Right forelimb (tissue), 1 donor: ENCODE results near the gene HLA-DMA.
"Not testable (repeated sequence)": the region's sequence is repeated elsewhere in the genome, so short reads cannot be mapped to it uniquely, and the experiment has no call there.

Experiments
- DNase-seq: peaks from one replicate; pipeline ENCODE4 v3.0.0-alpha.2; 2018

Gene HLA-DMA

DNA sequence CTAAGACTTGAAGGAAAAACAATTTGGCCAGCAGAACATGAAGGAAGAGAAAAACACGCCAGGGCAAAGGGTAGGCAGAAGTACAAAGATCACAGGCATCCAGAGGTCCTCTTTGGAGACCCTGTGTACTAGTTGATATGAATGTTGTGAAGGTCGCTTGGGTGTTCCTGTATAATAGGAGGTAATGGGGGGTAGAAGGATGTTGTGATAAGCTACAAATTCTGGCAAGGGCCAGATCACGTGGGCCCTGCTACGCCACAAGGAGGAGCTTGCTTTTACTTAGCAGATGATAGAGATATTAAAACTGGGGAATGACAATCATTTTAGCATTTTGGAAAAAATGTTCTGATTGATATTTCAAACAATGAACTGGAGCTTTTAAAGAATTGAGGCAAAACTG, 878 bp upstream of the HLA-DMA start:
- DNase-seq = no peak

DNA sequence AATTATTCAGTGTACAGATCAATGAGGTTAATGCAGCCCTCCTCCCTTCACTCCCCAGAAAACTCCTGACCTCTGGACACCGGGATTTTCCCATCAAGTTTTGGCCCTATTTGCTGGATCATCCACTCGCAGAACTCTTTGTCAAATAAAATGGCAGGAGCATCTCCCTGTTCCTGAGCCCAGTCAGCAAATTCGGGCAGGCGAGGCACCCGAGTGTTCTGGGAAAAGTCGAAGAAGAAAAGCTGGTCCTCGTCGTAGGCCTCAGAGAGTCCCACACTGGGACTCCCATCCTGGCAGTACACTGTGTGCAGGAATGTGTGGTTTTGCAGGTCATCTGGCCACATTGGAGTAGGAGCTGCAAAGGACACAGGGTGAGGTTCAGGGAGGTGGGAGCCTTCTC, 2.4 kb downstream of the HLA-DMA start:
- DNase-seq = no peak

DNA sequence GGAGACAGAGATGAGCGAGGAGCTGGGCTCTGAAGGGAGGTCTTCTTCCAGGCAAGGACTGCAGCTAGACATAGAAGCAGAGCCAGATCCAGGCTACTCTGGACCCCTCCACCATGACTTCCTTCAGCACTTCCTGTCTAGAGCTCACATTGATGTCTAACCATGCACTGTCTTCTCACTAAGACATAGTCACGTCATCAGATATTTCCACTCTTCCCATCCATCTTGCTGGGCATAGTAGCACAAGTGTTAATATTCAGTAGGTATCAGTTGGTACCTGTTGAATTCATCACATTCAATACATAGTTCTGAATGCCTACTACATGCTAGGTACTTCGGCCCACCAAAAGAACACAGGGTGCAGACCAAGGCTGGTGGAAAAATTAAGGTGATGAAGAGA, 2.9 kb downstream of the HLA-DMA start:
- DNase-seq = no peak

DNA sequence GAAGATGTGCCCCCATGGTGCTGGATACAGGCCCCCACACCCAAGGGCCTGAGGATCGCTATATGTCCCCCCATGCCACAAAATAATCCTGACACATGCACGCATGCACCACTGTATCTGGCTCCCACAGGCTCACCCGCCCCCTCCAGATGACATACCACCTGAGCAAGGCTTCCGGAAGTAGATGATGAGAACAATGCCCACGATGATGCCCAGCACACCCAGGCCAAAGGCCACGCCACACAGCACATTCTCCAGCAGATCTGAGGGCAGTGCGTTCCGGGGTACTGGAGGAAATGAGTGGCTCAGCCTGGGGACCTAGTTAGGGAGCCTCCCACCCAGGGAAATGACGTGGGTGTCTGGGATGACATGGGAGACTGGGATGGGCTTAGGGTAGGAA, 3.8 kb downstream of the HLA-DMA start:
- no peak for DNase-seq

DNA sequence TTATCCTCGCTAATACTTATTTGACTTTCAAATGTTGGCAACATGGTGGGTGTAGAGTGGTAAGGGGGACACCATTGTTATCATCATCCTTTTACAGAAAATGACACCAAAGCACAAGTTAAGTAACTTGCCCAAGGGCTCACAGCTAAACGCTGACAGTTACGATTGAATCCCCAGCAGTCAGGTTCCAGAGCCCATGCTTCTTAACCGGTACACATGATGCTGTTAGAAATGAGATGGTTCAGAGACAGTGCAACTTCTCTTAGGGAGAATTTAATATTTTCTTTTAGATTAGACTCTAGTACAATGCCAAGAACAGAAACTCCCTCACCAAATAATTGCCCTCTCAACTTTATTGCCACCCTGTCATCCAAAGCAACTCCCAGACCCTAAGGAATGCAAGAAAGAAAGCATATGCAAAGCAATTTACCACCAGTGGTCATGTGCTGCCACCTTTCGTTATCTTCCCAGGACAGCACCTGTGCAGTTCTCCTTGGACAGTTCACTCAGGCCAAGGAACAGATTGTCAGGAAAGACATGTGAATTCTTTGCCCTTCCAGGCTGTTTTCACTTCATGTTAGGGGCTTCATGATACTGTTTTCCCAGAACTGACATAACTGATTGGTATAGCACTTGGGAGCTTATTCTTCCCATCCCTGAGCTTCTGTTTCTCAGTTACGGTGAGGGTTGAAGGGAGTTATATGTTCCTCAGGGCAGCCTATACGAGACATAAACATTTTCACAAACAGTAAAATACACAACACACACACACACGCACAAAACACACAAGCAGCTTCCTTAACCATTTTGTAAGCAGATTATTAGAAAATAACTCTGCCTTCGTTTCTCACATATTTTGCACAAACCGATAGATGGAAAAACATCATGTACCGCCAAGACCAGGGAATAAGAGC, 5.1 kb downstream of the HLA-DMA start:
- no peak for DNase-seq

DNA sequence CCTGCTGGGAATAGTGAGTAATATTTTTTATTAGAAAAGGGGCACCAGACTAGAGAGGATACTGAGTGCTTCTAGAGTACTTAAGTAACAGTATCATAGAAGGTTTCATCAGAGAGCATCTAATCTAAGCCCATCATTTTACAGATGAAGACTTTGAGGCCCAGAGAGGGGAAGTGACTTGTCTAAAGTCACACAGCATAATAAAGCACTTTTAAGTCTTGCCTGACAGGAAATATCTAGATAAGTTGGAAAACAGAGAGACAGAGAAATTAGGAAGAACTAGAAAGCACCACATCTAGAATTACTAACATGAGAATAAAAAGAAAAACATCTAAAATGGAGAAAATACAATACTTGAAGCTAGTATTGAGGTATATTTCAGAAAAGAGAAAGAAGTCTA, 6.0 kb downstream of the HLA-DMA start:
- no peak for DNase-seq

DNA sequence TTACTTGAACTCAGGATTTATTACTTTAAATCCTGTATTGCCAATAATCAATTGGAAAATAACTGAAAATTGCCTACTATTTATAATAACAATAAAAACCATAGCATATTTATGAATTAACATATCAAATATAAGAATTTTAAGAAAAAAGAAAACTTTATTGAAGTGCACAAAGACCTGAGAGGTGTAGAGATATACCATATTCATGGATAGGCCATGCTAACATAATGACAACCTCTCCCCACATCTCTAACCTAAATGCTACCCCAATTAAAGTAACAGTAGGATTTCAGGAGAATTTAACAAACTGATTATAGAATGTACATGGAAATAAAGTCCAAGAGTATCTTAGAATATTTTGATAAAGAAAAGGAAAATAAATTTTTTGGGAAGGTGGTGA, 6.9 kb downstream of the HLA-DMA start:
- DNase-seq = no peak

DNA sequence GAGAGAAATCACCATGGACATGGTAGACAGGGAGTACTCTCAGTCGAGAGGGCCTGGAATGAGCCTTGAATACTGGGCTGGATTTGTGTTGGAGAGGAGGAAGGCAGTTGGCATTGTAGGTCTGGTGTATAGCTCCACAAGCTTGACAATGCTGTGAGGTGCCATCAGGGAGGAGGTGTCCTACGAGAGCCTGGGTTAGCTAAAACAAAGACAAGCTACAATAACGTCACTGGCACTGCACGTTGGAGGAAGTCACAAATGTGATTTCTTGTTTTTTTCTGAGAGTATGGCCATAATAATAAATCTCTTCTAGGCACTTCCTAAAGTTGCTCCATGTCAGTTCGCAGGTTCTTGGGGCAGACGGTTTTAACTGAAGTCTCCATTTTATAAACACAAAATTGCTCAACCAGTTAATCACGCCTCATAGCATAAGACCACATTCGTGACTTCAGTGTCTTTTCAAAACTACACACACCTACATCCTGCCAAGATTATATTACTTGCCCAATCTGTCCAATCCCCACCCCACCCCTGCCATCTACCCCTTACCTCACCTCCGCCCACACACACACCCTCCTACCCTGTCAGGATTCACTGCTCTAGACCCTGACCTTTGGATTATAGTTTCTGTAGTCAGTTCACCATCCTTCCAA, 7.7 kb downstream of the HLA-DMA start:
- DNase-seq = no peak

DNA sequence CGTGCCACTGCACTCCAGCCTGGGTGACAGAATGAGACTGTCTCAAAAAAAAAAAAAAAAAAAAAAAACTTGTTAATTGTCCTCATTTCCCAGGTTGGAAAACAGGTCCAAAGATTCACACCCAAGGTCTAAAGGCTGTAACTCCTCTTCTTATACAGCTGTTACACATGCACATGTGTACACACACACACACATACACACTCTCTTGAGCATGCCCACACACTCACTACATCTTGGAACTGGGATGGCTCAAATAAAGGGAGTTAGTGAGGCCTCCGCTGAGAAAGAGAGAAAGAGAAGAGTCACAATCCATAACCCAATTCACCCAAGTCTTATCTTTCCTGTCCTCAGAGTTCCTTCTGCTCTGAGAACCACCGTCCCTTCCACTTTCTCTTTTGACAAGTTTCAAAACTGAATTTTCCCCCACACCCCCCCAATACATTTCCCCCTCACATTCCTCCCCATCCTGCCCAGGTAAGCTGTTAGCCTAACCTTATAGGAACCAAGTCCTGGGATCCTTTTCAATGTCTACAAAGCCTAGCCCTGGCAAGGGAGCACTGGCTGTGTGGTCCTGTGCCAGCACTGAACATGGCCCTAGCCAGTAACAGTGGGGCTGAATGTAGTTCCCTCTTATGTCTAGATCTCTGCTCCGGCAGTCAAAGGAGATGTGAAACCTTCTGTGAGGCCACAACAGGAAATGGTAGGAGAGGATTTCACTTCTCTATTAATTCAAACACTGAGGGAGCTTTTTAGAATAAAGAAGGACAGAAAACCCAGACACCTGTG, 8.8 kb downstream of the HLA-DMA start:
- DNase-seq = no peak

DNA sequence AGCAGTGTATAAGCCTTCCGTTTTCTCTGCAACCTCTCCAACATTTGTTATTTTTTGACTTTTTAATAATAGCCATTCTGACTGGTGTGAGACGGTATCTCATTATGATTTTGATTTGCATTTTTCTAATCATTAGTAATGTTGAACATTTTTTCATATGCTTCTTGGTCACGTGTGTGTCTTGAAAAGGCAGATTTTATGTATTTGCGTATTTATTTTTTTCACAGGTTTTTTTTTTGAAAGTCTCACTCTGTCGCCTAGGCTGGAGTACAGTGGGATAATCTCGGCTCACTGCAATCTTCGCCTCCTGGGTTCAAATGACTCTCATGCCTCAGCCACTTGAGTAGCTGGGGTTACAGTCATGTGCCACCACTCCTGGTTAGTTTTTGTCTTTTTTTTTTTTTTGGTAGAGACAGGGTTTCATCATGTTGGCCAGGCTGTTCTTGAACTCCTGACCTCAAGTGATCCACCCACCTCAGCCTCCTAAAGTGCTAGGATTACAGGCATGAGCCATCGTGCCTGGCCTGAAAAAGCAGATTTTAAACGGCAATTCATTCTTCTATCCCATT, 10.3 kb downstream of the HLA-DMA start:
- not testable (repeated sequence) for DNase-seq

DNA sequence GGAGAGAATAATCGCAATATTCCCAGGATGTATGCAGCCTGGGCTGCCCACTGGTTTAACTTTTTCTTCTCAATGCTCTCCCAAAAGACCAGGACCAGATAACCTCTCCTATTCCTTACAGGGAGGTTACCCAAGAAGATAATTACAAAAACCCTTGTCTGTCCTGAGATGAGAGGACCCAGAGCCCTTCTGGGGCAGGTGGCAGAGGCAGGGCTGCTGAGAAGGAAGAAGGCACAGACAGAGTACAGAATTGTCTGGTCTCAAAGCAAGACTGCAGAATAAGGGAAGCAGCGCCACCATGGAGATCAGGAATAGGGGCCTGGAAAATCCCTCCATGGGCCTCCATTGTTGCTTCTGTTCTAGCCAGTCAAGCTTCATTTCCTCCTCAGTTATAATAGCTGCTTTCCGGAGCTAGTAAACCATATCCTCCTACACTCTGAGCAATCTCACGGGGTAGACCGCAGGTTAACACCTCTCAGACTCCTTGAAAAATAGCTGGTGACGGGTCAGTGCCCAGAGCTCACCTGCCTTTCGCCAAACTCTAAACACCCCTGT, 11.6 kb downstream of the HLA-DMA start:
- no peak for DNase-seq

DNA sequence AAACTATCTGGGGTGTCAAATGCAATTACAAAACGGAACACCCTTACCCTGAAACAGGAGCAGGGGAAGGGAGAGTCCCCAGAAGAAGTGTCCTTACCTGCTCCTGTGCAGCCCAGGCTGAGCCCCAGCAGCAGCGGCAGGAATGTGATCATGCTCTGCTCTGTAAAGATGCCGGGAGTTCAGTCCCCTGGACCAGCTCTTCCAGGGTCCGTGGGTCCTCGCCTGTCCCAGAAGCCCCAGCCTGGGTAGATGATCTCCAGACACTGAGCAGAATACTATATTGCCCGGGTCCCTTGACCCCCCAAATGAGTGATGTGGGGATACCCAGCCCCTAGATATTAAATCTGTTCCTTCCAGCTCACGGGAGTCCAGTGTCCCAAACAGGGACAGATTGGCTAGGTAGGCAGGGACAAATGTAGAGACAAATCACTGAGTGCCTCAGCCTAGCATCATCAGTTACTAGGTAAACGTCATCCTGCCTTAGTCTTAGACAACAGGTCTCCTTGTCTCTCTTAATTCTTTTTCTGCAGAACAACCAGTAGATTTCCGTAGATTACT, 12.2 kb downstream of the HLA-DMA start, which contains the start of gene HLA-DMB:
HLA-DMB (minus strand) TSS at position 373 of the 558 bp plus-strand sequence; CDS start at position 152, 221 bp downstream.
- DNase-seq = no peak

DNA sequence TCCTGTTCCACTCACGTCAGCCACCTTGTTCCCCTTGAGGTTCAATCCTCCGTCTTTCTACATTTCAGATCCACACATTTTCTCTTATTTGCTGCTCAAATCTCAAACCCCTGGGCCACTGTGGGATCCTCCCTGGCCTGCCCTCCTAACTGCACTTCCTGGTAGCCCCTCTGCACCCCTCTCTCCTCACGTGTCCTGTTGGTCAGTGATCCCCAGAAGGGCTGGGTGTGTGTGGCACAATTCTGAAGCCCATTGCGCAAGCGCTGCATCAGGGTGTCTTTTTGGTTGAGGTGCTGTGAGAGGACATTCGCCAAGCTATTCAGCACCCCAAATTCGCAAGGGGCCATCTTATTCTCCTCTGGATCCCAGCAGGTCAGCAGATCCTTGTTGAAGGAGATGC, 14.4 kb downstream of the HLA-DMA start:
- no peak for DNase-seq

DNA sequence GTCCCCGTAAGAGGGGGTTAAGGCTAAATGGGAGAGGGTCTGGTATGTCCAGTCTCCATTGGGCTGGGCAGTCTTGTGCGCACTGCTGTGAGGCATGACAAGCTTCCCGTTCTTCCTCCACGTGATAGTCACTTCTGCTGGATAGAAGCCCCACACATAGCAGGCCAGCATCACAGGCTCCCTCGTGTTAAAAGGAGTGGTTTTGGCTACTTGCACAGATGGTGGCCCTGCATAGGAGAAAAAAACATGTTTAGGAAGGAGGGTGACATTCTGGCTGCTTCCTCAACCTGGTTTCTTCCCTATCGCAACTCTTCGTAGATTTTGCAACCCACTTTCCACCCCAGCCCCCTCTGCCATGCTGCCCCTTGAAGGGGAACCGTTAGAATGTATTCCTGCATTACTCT, 15.7 kb downstream of the HLA-DMA start:
- no peak for DNase-seq

DNA sequence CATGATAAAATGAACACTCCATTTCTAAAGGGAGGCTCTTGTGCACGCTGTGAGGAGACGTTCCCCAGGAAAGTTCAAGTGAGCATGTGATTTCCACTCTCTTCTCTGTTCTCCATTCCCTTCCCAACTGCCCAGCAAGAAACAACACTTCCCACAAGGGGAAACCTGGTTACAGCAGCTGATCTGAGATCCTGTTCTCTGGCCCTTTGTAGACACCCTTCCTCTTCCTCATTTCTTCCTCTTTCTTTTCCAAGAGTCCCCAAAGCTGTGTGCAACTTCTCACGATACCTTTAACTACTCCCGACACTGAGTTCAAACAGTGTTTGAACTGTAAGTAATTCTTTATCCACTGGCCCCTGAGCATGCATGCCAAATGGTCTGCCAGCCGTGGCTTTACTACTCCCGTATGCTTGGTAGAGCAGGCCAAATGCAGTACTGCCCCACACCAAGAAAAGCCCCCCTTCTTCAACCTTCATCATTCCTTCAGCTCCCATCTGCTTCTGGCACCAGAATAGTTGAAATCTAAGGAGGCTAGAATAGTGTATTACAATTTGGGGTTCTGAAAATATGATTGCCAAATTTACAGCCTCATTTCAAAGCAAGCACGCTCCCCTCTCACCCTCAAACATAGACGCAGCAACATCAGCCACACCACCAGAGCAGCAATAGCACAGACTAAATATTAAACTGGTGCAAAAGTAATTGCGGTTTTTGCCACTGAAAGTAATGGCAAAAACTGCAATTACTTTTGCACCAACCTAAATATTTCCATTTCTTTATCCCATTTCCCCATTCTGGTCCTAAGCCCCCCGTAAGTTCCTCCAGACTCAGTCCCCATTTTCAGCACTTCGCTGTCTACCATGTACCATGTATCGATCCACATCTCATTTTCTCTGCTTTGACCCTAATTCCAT, 16.4 kb downstream of the HLA-DMA start:
- DNase-seq = no peak

DNA sequence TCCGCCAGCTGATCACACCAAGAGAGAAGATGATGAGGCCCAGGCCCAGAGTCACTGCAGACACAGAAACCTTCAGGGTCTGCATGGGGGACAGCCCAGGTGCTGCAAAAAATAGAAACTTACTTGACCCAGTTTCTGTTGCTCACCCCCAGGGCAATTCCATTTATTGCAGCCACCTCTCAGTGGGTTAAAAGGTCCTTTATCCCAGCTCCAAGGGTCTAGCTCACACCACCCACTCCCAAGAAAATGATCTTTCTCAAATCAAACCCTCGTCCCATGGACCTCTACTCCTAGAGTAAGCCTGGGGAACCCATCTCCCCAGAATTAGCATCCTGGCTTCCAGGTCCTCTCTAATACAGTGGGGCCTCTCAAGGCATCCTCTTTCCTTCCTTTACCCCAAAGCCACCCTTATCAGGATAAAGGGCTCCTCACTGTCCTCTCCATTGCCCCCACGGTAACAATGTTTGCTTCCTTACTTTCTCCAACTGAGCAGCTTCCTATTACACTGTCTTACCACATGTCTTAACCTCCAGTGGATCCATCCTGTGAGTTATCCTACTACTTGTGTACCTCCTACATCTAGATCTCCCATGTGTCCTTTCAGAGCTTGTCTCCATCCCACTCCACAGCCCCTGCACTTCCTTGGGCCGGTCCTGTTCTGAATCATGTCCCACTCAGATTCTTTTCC, 17.2 kb downstream of the HLA-DMA start:
- DNase-seq = no peak

DNA sequence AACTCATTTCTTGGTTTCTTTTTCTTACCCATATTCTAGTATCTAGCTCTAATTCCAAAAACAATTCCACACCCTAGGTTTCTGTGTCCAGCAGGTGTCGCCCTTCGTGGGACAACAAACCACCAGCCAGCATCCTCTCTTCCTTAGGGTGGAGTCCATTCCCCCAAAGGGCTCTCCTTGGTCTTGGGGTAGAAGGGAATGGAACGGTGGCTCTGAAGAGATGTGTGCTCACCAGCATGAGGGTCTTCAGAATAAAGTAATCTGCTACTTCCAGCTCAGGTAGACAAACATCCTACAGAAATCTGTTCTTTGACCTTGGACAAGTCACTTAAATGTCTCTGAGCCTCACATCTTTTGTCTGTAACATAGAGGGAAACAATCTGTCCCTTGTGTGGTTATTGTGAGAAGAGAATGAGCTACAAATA, 19.2 kb downstream of the HLA-DMA start:
- DNase-seq = peak; percentile 85

DNA sequence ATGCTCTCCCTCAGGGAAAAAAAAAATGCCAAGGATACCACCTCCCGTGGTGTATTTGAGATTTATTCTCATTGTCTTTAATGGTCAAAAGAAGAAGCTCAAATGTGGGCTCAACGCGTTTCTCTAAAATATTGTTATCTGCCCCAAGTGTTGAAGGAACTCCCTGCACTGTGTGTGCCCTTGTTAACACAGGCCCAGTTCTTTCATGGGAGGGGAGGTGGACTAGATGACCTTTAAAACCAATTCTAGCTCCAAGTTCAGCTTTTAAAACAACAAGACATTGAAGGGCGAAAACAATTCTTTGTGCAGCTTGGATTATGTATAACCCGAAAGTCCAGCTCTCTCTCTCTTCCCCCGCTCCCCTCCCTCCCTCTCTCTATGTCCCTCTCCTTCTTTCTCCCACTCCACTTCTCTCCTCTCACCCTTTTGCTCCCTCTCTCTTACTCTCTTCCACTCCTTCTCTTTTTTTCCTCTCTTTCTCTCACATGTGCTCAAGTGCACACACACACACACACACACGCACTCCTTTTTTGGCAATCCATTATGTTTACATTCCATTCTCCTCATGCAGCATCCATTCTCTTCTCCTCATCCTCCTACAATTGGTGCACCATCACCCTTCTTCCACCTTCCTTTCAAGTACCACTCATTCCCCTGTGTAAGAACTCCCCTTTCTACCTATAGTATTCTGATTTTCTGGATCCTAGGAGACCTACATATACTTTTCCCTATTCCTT, 20.6 kb downstream of the HLA-DMA start:
- DNase-seq = no peak

DNA sequence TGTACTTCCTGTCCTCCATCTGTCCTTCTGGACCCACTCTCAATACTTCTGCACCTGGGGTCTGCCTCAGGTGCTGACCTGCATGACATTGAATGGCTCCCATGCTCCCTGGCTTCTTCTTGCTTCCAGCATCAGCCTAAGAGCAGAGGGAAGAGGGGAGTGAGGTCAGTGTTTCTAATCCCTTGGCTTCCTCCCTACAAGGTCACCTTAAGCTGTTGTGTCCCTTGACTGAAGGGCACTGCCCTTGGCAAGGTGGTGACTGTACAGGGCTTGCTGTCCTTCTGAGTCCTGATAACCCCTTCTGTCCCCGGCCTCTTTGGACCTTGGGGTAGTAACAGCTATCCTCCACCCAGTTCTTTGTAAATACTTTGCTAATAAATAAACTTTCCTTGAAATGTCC, 21.7 kb downstream of the HLA-DMA start:
- no peak for DNase-seq

DNA sequence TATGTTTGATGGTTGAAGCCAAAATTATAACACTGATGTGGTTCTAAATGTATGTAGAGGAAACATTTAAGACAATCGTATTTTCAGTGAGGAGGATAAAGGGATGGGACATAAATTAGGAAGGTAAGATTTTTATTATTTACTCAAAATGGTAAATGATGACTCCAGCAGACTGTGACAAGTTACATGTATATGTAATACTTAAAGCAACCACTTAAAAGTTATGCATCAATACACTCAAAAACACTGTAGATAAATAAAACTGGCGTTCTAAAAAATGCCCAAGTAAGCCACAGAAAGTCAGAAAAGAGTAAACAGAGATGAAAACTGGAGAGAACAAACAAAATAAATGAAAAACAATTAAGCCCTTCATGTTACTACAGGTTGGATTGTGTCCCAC, 30.8 kb downstream of the HLA-DMA start:
- no peak for DNase-seq
